Prostate gland (tissue), 2 donors: ENCODE results near the gene PAX6. TPM values are rescaled to one million over a fixed set of nuclear protein-coding genes. Genes with fewer than 3 reads are reported as not detected.

ENCODE experiments used
- DNase-seq: peaks from one replicate; pipeline ENCODE4 v3.0.0-alpha.2; 2019; ENCODE audit warnings: low spot score
- H3K27ac ChIP-seq, 2 donors: fragments of 200-600 bp; sonication (generic); 2 replicates each; pipeline ENCODE4 v1.5.1; 2017 to 2019
- H3K27me3 ChIP-seq: fragments of 200-600 bp; sonication (generic); replicated peaks from 2 replicates; pipeline ENCODE4 v1.5.1; 2019; ENCODE audit not compliant: insufficient read depth
- H3K36me3 ChIP-seq, 2 donors: fragments of 200-600 bp; sonication (generic); 1 replicate in 1 of 2; 2 replicates in 1 of 2; pipeline versions ENCODE4 v1.5.1 to v1.8.1; 2017 to 2019
- H3K4me1 ChIP-seq: fragments of 200-600 bp; sonication (generic); replicated peaks from 2 replicates; pipeline ENCODE4 v1.5.1; 2019
- H3K4me3 ChIP-seq, 2 donors: fragments of 200-600 bp; sonication (generic); 2 replicates each; pipeline ENCODE4 v1.5.1; 2017 to 2019
- H3K9me3 ChIP-seq: fragments of 200-600 bp; sonication (generic); 2 replicates; pipeline ENCODE4 v1.5.1; 2017
- CTCF ChIP-seq, 4 experiments: fragments of 200-600 bp in 2 of 4; fragments of 450-650 bp in 2 of 4; sonication (generic) in 2 of 4; IDR thresholded peaks; 1 replicate in 3 of 4; 2 replicates in 1 of 4; pipeline ENCODE4 v1.5.1; 2016 to 2019; ENCODE audit warnings: antibody characterized with exemption in 4 of 4, mild to moderate bottlenecking in 2 of 4, moderate library complexity in 2 of 4
- POLR2A ChIP-seq: fragments of 450-650 bp; IDR thresholded peaks from one replicate; pipeline ENCODE4 v1.6.1; 2016; ENCODE audit warnings: antibody characterized with exemption, mild to moderate bottlenecking
- POLR2AphosphoS5 ChIP-seq: sonication (generic); formaldehyde crosslinking; IDR thresholded peaks from one replicate; pipeline ENCODE4 v1.6.1; 2017; ENCODE audit warnings: antibody characterized with exemption
- WGBS: methylation state at CpG from one replicate; pipeline ENCODE4 v1.1.5; 2018; 5-methylcytosine and 5-hydroxymethylcytosine counted together
- intact Hi-C: fragments of 100-400 bp; cut with DNase I; formaldehyde crosslinking; loops from one replicate; pipeline ENCODE4 v1.14.2; 2022
- total RNA-seq, 2 donors: library from RNA; depleted of rRNA; stranded (reverse); fragments of >200 nt; gene quantifications; one replicate each; pipeline ENCODE4 v1.1.0, GENCODE V29; 2016

The PAX6 gene
- total RNA-seq, 2 donors from 2014 or later, result 0.80 TPM; not detected in 1

- Histone ChIP-seq H3K27ac (no peak overlapping the region), H3K4me3 (no peak overlapping the region), H3K4me1 (no peaks in the 10 kb centered on the region), H3K9me3 (no peaks in the 10 kb centered on the region), H3K27me3 (no peaks in the 10 kb centered on the region), H3K36me3 (no peaks in the 10 kb centered on the region)
- WGBS, result 97% methylated on average over 2 of the region's 2 CpGs
- TF ChIP-seq POLR2AphosphoS5 (no peak), POLR2A (no peak), CTCF (IDR thresholded peaks at IDR 0.05) (no peak)
- intact Hi-C loops, result no loop called here
- DNase-seq, result no peak
These were observed 26.5 kb downstream of the PAX6 start for GRCh38 chr11:31784611-31785010.

- intact Hi-C loops, result no loop called here
- 96% methylated on average over 6 of the region's 6 CpGs for WGBS
- no peaks in the 10 kb centered on the region for H3K9me3 ChIP-seq
These were observed 27.9 kb downstream of the PAX6 start for GRCh38 chr11:31783252-31783651.

GRCh38 chr11:31782257-31782656, 28.9 kb downstream of the PAX6 start:
- Histone ChIP-seq H3K4me1 (no peaks in the 10 kb centered on the region), H3K9me3 (no peaks in the 10 kb centered on the region), H3K27me3 (no peaks in the 10 kb centered on the region), H3K27ac (no peak overlapping the region), H3K36me3 (no peaks in the 10 kb centered on the region), H3K4me3 (no peak overlapping the region)
- no peak for TF ChIP-seq POLR2A
- no peak for TF ChIP-seq CTCF (IDR thresholded peaks at IDR 0.05)
- TF ChIP-seq POLR2AphosphoS5, result no peak
- intact Hi-C loops, result no loop called here
- DNase-seq, result no peak
- 95% methylated on average over 2 of the region's 2 CpGs for WGBS

More at GRCh38 chr11:31783252-31783651, 27.9 kb downstream of the PAX6 start:
- TF ChIP-seq CTCF (IDR thresholded peaks at IDR 0.05), result no peak
- no peak for TF ChIP-seq POLR2AphosphoS5
- TF ChIP-seq POLR2A, result no peak
- Histone ChIP-seq H3K4me1 (no peaks in the 10 kb centered on the region), H3K4me3 (no peak overlapping the region), H3K27ac (no peak overlapping the region), H3K27me3 (no peaks in the 10 kb centered on the region), H3K36me3 (no peaks in the 10 kb centered on the region)
- no peak for DNase-seq

GRCh38 chr11:31780480-31780971, 30.6 kb downstream of the PAX6 start:
- TF ChIP-seq POLR2A, result no peak
- no peak for TF ChIP-seq POLR2AphosphoS5
- no peak for TF ChIP-seq CTCF (IDR thresholded peaks at IDR 0.05)
- no peaks in the 10 kb centered on the region for H3K36me3 ChIP-seq
- H3K9me3 ChIP-seq, result no peaks in the 10 kb centered on the region
- H3K4me3 ChIP-seq, result no peak overlapping the region
- intact Hi-C loops, result no loop called here
- 52% methylated on average over 5 of the region's 5 CpGs for WGBS
- no peak for DNase-seq
- no peaks in the 10 kb centered on the region for H3K27me3 ChIP-seq
- H3K4me1 ChIP-seq, result no peaks in the 10 kb centered on the region
- H3K27ac ChIP-seq, result no peak overlapping the region

GRCh38 chr11:31780078-31780477, 31.0 kb downstream of the PAX6 start:
- no peak for DNase-seq
- Histone ChIP-seq H3K9me3 (no peaks in the 10 kb centered on the region), H3K36me3 (no peaks in the 10 kb centered on the region), H3K27me3 (no peaks in the 10 kb centered on the region), H3K4me3 (no peak overlapping the region), H3K27ac (no peak overlapping the region), H3K4me1 (no peaks in the 10 kb centered on the region)
- intact Hi-C loops, result no loop called here
- TF ChIP-seq POLR2AphosphoS5 (no peak), CTCF (IDR thresholded peaks at IDR 0.05) (no peak), POLR2A (no peak)
- WGBS, result 84% methylated on average over 4 of the region's 4 CpGs
